Prostate gland (tissue), 2 donors: ENCODE measurements around the gene ERMARD. TPM values are rescaled to one million over a fixed set of nuclear protein-coding genes. Genes with fewer than 3 reads are reported as not detected.

Experiments
- DNase-seq: peaks from one replicate; pipeline ENCODE4 v3.0.0-alpha.2; 2019; ENCODE audit warnings: low spot score
- H3K27ac ChIP-seq, 2 donors: fragments of 200-600 bp; sonication (generic); 2 replicates each; pipeline ENCODE4 v1.5.1; 2017 to 2019
- H3K27me3 ChIP-seq: fragments of 200-600 bp; sonication (generic); replicated peaks from 2 replicates; pipeline ENCODE4 v1.5.1; 2019; ENCODE audit not compliant: insufficient read depth
- H3K36me3 ChIP-seq, 2 donors: fragments of 200-600 bp; sonication (generic); 1 replicate in 1 of 2; 2 replicates in 1 of 2; pipeline versions ENCODE4 v1.5.1 to v1.8.1; 2017 to 2019
- H3K4me1 ChIP-seq: fragments of 200-600 bp; sonication (generic); replicated peaks from 2 replicates; pipeline ENCODE4 v1.5.1; 2019
- H3K4me3 ChIP-seq, 2 donors: fragments of 200-600 bp; sonication (generic); 2 replicates each; pipeline ENCODE4 v1.5.1; 2017 to 2019
- H3K9me3 ChIP-seq: fragments of 200-600 bp; sonication (generic); 2 replicates; pipeline ENCODE4 v1.5.1; 2017
- POLR2A ChIP-seq: fragments of 450-650 bp; IDR thresholded peaks from one replicate; pipeline ENCODE4 v1.6.1; 2016; ENCODE audit warnings: antibody characterized with exemption, mild to moderate bottlenecking
- POLR2AphosphoS5 ChIP-seq: sonication (generic); formaldehyde crosslinking; IDR thresholded peaks from one replicate; pipeline ENCODE4 v1.6.1; 2017; ENCODE audit warnings: antibody characterized with exemption
- WGBS: methylation state at CpG from one replicate; pipeline ENCODE4 v1.1.5; 2018; 5-methylcytosine and 5-hydroxymethylcytosine counted together
- intact Hi-C: fragments of 100-400 bp; cut with DNase I; formaldehyde crosslinking; loops from one replicate; pipeline ENCODE4 v1.14.2; 2022
- total RNA-seq, 2 donors: library from RNA; depleted of rRNA; stranded (reverse); fragments of >200 nt; gene quantifications; one replicate each; pipeline ENCODE4 v1.1.0, GENCODE V29; 2016
- TF ChIP-seq, protein P1 (sequence below), 4 experiments: fragments of 200-600 bp in 2 of 4; fragments of 450-650 bp in 2 of 4; sonication (generic) in 2 of 4; IDR thresholded peaks; 1 replicate in 3 of 4; 2 replicates in 1 of 4; pipeline ENCODE4 v1.5.1; 2016 to 2019; ENCODE audit warnings: antibody characterized with exemption in 4 of 4, mild to moderate bottlenecking in 2 of 4, moderate library complexity in 2 of 4

The ERMARD gene
- total RNA-seq, 2 donors from 2014 or later: 23.7 to 33.2 TPM

DNA sequence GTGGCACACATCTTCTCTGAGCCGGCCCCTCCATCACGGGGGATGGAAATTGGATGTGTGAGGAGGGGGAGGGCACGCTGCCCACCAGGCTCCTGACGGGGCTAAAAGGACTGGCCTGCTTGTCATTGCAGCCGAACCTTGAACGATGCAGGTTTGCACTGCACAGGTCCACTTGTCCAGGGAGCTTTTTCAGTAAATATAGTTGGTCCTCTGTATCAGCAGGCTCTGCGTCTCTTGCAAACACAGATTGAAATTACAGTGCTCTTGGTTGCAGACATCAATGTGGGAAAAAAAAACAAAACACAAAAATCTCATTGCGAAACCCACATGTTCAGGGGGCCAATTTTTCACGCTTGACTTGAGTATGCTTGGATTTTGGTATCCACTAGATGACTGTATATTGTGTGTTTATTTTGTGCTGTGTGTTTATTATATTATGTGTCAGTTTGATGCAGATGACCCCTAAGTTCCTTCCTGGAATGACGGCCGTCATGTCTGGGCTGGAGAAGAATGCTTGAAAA lies 29.2 kb downstream of the ERMARD start:
- no peaks in the 10 kb centered on the region for H3K4me1 ChIP-seq
- TF ChIP-seq POLR2A: no peak
- peak; percentile 40 for TF ChIP-seq POLR2AphosphoS5
- TF ChIP-seq, protein P1, sequence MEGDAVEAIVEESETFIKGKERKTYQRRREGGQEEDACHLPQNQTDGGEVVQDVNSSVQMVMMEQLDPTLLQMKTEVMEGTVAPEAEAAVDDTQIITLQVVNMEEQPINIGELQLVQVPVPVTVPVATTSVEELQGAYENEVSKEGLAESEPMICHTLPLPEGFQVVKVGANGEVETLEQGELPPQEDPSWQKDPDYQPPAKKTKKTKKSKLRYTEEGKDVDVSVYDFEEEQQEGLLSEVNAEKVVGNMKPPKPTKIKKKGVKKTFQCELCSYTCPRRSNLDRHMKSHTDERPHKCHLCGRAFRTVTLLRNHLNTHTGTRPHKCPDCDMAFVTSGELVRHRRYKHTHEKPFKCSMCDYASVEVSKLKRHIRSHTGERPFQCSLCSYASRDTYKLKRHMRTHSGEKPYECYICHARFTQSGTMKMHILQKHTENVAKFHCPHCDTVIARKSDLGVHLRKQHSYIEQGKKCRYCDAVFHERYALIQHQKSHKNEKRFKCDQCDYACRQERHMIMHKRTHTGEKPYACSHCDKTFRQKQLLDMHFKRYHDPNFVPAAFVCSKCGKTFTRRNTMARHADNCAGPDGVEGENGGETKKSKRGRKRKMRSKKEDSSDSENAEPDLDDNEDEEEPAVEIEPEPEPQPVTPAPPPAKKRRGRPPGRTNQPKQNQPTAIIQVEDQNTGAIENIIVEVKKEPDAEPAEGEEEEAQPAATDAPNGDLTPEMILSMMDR (IDR thresholded peaks at IDR 0.05): no peak
- no peaks in the 10 kb centered on the region for H3K27me3 ChIP-seq
- intact Hi-C loops: no loop called here
- no peaks in the 10 kb centered on the region for H3K9me3 ChIP-seq
- H3K36me3 ChIP-seq: no peaks in the 10 kb centered on the region
- WGBS: 68% methylated on average over 11 of the region's 11 CpGs
- H3K27ac ChIP-seq: no peak overlapping the region
- no peak overlapping the region for H3K4me3 ChIP-seq
- DNase-seq: no peak

DNA sequence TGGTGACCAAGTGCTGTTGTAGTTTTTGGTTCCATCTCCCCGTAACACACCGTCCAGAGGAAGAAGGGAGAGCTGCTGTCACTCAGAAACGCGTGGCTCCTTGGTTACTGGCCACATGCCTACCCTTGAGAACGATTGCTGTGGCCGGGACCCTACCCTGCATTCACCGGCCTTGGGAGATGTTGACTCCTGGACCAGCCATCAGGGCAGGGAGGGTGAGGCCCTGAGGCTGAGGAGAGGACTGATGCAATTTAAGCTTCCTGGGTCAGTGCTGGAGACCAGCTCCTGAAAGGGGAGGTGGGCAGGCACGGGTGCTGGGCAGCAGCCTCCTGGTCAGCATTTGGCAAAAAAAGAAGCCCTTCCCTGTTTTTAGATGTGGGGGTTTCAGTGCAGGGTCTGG lies 31.5 kb downstream of the ERMARD start:
- no peak for TF ChIP-seq POLR2AphosphoS5
- TF ChIP-seq, protein P1 (IDR thresholded peaks at IDR 0.05): no peak
- no peak for TF ChIP-seq POLR2A
- no peak for DNase-seq
- no peaks in the 10 kb centered on the region for H3K36me3 ChIP-seq

DNA sequence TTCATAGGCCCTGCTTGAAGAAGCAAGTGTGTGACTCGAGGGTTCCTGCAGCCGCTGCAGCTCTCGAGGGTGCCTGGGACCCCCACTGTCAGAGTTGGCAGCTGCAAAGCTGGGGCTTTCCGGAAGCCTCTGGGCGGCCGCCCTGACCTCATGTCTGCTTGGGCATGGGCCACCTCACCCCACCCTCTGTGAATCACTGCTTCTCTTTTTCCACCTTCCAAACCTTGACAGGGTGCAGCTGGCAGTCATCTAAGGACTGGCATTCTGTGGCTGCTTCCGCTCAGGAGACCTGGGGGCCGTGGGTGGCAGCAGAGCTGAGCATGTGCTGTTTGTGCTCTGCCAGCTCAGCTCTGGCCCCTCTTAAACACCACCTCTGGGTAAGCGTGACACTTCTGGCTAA lies 32.0 kb downstream of the ERMARD start:
- Histone ChIP-seq H3K4me1 (no peaks in the 10 kb centered on the region), H3K27me3 (no peaks in the 10 kb centered on the region), H3K36me3 (no peaks in the 10 kb centered on the region), H3K27ac (no peak overlapping the region), H3K4me3 (no peak overlapping the region), H3K9me3 (no peaks in the 10 kb centered on the region)
- intact Hi-C loops: no loop called here
- WGBS: 82% methylated on average over 9 of the region's 9 CpGs
- no peak for DNase-seq
- TF ChIP-seq POLR2AphosphoS5: no peak
- TF ChIP-seq, protein P1 (IDR thresholded peaks at IDR 0.05): no peak
- no peak for TF ChIP-seq POLR2A

More for the DNA sequence above, 31.5 kb downstream of the ERMARD start:
- WGBS: 96% methylated on average over 8 of the region's 8 CpGs
- H3K4me1 ChIP-seq: no peaks in the 10 kb centered on the region
- intact Hi-C loops: no loop called here
- H3K27me3 ChIP-seq: no peaks in the 10 kb centered on the region
- H3K27ac ChIP-seq: no peak overlapping the region
- no peak overlapping the region for H3K4me3 ChIP-seq
- H3K9me3 ChIP-seq: no peaks in the 10 kb centered on the region

DNA sequence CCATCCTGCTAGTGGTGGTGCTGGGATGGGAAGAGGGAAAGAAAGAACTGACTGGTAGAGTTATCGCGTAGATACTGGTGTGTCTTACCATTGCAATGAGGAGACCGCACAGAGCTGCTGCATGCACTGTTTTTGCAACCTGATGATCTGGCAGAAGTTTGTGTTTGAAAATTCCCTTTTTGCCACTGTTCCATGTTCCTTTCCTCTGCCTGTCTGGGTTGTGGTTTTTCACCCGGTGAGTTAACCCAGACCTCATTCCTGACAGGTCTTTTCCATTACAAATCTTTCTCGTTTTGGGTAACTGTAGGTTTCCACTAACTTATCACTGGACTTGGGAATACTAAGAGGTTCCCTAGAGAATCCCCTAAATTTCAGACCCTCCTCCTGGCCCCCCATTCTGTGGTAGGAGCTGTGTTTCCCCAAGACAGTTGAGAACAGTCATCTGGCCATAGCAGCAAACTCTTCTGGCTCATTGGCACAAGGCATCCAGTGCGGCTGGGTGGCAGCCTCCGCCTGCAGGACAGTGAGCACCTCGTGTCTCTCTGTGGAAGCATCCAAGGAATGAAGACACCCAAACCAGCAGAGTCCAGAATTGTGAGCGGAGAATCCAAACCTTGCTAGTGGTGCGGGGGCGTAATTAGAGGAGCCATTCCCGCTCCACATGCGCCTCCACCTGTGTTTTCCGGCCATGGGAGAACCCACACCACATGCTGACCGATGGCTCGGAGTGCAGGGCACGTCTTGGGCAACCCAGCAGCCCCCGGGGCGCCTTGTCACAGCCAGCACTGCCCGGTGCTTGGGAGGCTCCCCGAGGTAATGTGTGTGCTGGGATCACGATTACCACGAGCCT lies 32.8 kb downstream of the ERMARD start:
- Histone ChIP-seq H3K4me1 (no peaks in the 10 kb centered on the region), H3K36me3 (no peaks in the 10 kb centered on the region), H3K27me3 (no peaks in the 10 kb centered on the region), H3K4me3 (no peak overlapping the region), H3K9me3 (no peaks in the 10 kb centered on the region), H3K27ac (no peak overlapping the region)
- TF ChIP-seq POLR2AphosphoS5 (no peak), POLR2A (no peak)
- TF ChIP-seq, protein P1 (IDR thresholded peaks at IDR 0.05): no peak
- intact Hi-C loops: no loop called here
- WGBS: 92% methylated on average over 21 of the region's 23 CpGs
- no peak for DNase-seq
